GM21423 (cell line): ENCODE measurements around the gene IFNB1.

Experiments used
- ATAC-seq: cut with Tn5 transposase; IDR thresholded peaks from one replicate; pipeline ENCODE4 v1.9.1; 2021; ENCODE audit warnings: mild to moderate bottlenecking, moderate library complexity; ENCODE audit not compliant: unreplicated experiment

The IFNB1 gene

DNA sequence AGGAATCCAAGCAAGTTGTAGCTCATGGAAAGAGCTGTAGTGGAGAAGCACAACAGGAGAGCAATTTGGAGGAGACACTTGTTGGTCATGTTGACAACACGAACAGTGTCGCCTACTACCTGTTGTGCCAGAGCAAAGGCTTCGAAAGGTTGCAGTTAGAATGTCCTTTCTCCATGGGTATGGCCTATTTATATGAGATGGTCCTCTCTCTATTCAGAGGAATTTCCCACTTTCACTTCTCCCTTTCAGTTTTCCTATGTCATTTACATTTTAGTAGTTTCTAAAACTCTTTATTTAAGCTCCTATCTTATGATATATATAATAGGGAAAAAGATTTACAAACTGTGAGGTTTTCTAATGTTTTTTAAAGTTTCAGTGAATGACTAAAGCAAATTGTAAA is at the start of gene IFNB1:
TSS of gene IFNB1 (minus strand) at position 162 of the 400 bp plus-strand sequence. CDS start at position 89, 73 bp downstream.
- ATAC-seq = no peak

DNA sequence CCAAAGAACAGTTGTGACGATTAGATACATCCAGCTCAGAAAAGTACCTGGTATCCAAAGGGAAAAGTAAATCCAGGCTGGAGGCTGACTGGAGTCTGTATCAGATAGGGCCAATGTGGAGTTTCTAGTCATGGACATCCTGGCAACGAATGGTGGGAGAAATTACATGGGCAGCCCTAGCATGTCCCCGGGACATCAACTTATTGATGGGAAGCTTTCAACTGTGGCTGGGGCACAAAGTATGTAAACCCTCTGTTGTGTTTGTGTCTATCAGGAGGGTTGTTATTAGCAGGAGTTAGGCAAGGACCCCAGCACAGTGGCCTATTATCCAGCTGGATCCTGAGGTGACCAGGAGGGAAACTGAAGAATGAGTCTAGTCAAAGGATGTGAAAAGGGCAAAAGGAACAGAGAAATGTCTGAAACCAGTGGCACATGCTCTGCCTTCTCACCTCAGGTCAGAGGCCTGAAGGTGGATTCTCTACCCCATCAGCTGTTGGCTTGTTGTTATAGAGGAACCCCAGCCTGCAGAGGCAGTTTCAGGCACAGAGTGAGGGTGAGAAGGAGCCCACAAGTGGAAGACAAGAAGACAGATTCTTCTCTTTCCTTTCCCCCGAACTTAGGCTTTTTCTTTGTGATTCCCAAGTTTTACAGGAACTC is 44.0 kb upstream of the IFNB1 start:
- peak; percentile 96 for ATAC-seq

DNA sequence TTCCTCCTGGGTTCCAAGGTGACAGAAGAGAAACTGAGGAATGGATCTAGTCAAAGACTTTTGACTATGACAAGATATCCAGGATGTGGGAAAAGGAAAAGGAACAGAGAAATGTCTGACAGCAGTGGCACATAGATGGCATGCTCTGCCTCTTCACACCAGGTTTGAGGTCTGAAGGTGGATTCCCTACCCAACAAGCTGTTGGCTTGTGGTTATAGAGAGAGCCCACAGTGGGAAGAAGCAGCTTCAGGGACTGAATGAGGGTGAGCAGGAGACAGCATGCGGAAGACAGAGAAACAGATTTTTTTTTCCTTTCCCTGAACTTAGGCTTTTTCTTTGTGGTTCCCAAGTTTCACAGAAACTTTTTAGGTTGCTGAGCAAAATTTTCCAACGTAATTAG is 43.3 kb upstream of the IFNB1 start:
- ATAC-seq = peak; percentile 45

DNA sequence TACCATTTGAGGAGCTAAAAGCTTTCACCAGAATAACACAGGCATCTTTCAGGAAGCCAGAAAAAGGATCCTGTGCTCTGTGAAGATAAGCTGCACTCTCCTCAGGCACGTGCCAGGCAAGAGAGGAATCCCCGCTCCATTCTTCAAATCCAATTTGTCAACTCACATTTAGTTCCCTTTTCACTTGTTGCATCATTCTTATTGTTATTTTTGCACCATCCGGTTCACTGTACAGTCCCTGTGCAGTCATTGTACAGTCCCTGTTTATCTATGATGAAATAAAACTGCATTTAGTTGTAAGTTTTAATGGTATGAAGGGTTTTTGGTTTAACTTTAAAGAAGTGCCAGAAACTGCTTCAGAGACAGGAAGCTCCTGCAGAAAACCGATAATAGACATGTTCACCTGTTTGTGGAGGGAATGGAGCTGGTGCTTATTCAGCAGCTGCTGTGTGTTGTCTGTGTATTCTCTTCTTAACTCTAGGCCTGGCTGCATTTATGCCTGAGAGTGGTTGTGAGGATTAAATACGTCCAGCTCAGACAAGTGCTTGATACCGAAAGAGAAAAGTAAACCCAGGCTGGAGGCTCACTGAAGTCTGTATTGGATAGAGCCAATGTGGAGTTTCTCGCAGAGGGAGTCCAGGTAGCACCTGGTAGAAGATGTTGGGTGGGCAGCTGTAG is 41.5 kb upstream of the IFNB1 start:
- peak; percentile 33 for ATAC-seq

DNA sequence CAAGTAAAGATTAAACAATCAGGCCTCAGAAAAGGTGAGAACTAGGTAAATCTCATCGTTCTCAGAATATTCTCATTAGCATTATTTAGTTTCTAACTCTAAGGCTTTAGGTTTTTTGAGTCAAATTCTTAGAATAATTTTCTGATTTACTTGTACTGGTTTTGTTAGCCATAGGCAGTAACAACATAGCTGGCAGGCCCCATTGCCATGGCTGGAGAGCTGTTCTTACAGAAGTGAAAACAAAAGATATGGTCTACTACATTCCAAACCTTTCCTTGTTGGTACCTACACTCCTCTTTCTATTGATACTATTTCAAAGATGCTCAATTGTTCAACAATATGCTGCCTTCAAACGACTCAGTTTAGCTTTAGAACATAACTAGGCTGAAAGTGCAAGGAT is 36.6 kb upstream of the IFNB1 start:
- no peak for ATAC-seq

- ATAC-seq = peak; percentile 90
These were observed 33.2 kb upstream of the IFNB1 start for GRCh38 chr9:21110708-21111576.

GRCh38 chr9:21104787-21105186 is 27.0 kb upstream of the IFNB1 start:
- ATAC-seq = no peak

- ATAC-seq = no peak
These were observed 24.6 kb upstream of the IFNB1 start for GRCh38 chr9:21102305-21102704.

DNA sequence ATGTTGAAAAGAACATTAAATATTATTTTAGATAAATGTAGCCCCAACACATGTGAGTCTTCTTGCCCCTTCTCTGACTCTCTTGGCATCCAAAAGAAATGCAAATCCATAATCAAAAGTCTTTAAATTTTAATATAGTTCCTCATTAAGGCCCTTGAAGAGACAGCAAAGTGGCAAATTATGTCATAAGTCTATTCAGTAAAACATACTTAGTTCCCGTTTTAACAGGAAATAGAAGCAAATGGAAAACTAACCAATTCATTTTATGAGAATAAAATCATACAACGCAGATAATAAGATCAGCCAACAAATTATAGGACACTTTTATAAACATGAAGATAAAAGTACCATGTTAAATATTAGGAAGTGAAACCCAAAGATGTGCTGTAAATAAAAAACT is 20.1 kb upstream of the IFNB1 start:
- no peak for ATAC-seq

DNA sequence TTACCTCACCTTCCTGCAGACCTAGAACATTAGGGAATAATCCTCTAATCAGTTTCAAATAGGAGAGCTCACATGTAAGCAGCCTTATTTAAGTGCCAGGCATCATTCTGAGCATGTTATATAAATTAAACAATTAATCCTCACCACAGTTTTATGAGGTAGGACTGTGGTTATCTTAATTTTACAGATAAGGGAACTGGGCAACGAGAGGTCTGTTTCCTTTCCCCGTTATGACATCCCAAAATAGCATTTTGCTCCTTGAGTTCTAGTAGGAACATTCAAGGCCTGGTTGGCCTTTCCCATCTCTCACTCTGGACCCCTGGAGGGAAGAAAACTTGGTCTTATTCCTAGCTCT is 19.1 kb upstream of the IFNB1 start:
- peak; percentile 7 for ATAC-seq

DNA sequence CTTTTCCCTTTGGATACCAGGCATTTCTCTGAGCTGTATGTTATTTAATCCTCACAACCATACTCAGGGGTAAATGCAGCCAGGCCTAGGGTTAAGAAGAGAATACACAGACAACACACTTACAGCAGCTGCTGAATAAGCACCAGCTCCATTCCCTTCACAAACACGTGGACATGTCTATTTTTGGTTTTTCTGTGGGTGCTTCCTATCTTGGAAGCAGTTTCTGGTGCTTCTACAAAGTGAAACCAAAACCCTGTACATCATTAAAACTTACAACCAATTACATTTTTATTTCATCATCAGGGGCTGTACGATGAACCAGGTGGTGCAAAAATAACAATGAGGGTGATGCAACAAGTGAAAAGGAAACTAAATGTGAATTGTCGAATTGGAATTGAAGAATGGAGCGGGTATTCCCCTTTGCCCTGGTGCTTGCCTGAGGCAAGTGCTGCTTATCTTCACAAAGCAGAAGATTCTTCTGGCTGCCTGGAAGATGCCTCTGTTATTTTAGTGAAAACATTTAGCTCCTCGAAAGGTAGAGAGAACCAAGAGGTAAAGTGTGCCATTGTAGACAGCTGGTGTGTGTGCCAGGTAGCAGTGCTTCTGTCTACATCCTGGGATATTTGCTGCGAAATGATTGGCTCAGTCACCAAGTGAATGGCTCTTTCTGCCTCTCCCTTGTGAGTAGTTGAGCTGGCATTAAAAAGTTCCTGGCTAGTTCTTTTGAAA is 18.6 kb upstream of the IFNB1 start:
- ATAC-seq = peak; percentile 75

DNA sequence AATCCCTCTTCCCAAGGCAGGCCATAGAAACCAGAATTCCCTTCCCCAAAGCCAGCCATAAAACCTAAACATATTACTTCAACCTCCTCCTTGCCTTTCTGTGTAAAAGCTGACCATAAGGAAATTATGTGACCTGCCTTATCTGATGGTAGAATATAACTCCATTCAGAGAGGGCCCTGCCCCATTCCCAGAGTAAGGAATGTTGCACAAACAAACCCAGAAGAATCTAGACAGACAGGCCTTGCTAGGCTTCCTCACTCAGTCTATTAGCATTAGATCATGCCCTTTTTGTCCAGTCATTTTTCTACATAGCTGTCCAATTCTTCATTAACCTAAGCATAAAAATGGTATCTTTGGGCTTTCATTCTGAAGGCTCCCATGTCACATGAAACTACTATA is 17.8 kb upstream of the IFNB1 start:
- no peak for ATAC-seq

DNA sequence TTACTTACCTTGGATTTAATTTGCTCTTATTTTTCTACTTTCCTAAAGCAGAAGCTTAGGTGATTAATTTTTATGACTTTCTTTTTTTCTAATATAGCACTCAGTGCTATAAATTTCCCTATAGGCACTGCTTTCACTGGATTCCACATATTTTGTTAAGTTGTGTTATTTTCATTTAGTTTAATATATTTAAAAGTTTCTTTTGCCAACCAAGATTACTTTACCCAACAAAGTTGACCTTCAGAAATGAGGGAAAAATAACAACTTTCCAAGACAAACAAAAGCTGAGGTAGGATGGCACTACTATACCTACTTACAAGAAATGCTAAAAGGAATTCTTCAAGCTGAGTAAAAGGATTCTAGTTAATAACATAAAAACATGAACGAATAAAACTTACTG is 8.8 kb upstream of the IFNB1 start:
- no peak for ATAC-seq

GRCh38 chr9:21085005-21085404 is 7.3 kb upstream of the IFNB1 start:
- no peak for ATAC-seq

DNA sequence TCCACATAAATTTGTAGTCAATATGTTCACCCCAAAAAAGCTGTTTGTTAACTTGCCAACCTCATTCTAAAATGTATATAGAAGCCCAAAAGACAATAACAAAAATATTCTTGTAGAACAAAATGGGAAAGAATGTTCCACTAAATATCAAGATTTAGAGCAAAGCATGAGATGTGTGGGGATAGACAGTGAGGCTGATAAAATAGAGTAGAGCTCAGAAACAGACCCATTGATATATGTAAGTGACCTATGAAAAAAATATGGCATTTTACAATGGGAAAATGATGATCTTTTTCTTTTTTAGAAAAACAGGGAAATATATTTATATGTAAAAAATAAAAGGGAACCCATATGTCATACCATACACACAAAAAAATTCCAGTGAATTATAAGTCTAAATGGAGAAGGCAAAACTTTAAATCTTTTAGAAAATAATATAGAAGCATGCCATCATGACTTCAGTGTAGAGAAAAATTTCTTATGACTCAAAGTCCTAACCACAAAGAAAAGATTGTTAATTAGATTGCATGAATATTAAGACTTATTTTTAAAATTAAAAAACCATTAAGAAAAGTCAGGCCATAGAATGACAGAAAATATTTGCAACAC is 6.6 kb upstream of the IFNB1 start:
- ATAC-seq = no peak

DNA sequence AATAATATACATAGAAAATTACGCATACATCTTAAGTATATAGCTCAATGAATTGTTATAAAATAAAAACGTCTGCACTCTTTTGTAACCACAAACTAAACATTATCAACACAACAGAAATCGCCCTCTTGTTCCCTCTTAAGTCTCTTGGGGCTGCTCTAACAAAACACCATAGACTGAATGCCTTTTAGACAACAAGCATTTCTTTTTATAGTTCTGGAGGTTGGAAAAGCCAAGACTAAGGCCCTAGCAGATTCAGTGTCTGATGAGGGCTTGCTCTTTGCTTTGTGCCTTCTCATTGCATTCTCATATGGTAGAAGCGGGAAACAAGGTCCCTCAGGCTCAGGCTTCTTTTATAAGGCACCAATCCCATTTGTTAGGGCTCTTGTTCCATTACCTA is 4.9 kb upstream of the IFNB1 start:
- no peak for ATAC-seq

GRCh38 chr9:21081999-21082398 is 4.3 kb upstream of the IFNB1 start:
- ATAC-seq = no peak

GRCh38 chr9:21081451-21081850 is 3.7 kb upstream of the IFNB1 start:
- no peak for ATAC-seq

DNA sequence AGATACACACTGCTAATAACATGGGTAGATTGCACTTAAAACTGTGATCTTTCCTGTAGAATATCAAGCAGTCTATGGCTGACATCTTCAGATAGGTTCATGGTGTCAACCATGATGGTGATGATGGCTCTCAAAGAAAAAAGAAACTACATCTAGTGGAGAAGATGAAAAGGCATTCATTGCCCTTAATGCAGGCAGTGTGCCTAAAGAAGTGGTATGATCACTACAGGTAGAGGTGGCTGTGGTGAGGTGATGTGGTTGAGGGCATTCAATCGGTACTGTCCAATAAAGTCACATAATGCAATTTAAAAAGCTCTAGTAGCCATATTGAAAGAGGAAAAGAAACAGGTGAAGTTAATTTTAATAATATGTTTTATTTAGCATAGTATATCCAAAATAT is 3.1 kb upstream of the IFNB1 start:
- ATAC-seq = no peak

GRCh38 chr9:21078702-21079101 is 960 bp upstream of the IFNB1 start:
- ATAC-seq = no peak

DNA sequence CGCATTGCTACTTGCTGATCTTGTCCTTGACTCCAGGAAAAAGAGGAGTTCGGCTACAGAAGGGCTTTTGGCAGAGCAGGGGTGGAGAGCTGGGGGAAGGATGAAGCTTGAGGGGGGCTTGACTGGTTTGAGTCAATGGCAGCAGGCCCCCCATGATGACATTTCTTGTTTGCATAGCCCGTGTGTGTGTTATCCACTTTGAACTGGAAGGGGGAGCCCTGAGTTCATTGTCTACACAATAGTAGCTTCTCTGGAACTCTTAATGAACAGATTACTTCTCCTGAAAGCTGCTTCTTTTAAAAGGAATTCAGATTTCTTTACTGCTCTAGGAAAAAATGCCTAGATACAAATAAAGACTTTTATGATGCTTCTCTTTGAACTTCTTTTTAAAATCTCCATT is 2.3 kb downstream of the IFNB1 start:
- ATAC-seq = no peak
